Right atrium auricular region (tissue), 2 donors: Measurements from ENCODE around the gene ONECUT1. TPM values are rescaled to one million over a fixed set of nuclear protein-coding genes. Genes with fewer than 3 reads are reported as not detected.

Source experiments
- DNase-seq: peaks from one replicate; pipeline ENCODE4 v3.0.0-alpha.2; 2019; ENCODE audit warnings: low spot score
- H3K27ac ChIP-seq, 2 donors: fragments of 200-600 bp; sonication (generic); 1 replicate in 1 of 2; 2 replicates in 1 of 2; pipeline ENCODE4 v1.5.1; 2016 to 2019
- H3K27me3 ChIP-seq, 2 donors: fragments of 200-600 bp; sonication (generic); one replicate each; pipeline versions ENCODE4 v1.5.1 to v1.6.0; 2017 to 2019
- H3K36me3 ChIP-seq: fragments of 200-600 bp; sonication (generic); one replicate; pipeline ENCODE4 v1.5.1; 2016
- H3K4me1 ChIP-seq, 2 donors: fragments of 200-600 bp; sonication (generic); one replicate each; pipeline versions ENCODE4 v1.5.1 to v1.6.0; 2017 to 2019
- H3K4me3 ChIP-seq, 2 donors: fragments of 200-600 bp; sonication (generic); 1 replicate in 1 of 2; 2 replicates in 1 of 2; pipeline ENCODE4 v1.5.1; 2017 to 2019; ENCODE audit warnings: mild to moderate bottlenecking in 1 of 2, moderate library complexity in 1 of 2
- H3K9me3 ChIP-seq, 2 donors: fragments of 200-600 bp; sonication (generic); one replicate each; pipeline ENCODE4 v1.5.1; 2019
- CTCF ChIP-seq, 2 donors: fragments of 200-600 bp; sonication (generic); IDR thresholded peaks; one replicate each; pipeline ENCODE4 v1.5.1; 2019; ENCODE audit warnings: antibody characterized with exemption in 2 of 2
- total RNA-seq, 2 donors: library from RNA; depleted of rRNA; stranded (reverse); fragments of >200 nt; gene quantifications; one replicate each; pipeline ENCODE4 v1.1.0, GENCODE V29; 2016

The ONECUT1 gene
- total RNA-seq, 2 donors from 2014 or later: not detected

GRCh38 chr15:52731004-52731403, 59.1 kb downstream of the ONECUT1 start:
- Histone ChIP-seq H3K27ac (no peak overlapping the region), H3K4me3 (no peak overlapping the region), H3K27me3 (no peaks in the 10 kb centered on the region), H3K9me3 (no peaks in the 10 kb centered on the region), H3K4me1 (peaks cover 0 to 8% of the 10 kb centered on the region in 2 donors), H3K36me3 (no peaks in the 10 kb centered on the region)
- TF ChIP-seq CTCF (IDR thresholded peaks at IDR 0.05): no peak
- DNase-seq: no peak

GRCh38 chr15:52730594-52730993, 59.5 kb downstream of the ONECUT1 start:
- H3K27me3 ChIP-seq: no peaks in the 10 kb centered on the region
- no peaks in the 10 kb centered on the region for H3K36me3 ChIP-seq
- H3K4me1 ChIP-seq: peaks cover 0 to 8% of the 10 kb centered on the region in 2 donors
- DNase-seq: no peak
- no peaks in the 10 kb centered on the region for H3K9me3 ChIP-seq
- TF ChIP-seq CTCF (IDR thresholded peaks at IDR 0.05): no peak
- H3K27ac ChIP-seq: no peak overlapping the region
- no peak overlapping the region for H3K4me3 ChIP-seq

GRCh38 chr15:52730173-52730572, 60.0 kb downstream of the ONECUT1 start:
- Histone ChIP-seq H3K4me1 (peaks cover 0 to 8% of the 10 kb centered on the region in 2 donors), H3K36me3 (no peaks in the 10 kb centered on the region), H3K27me3 (no peaks in the 10 kb centered on the region), H3K4me3 (no peak overlapping the region), H3K9me3 (no peaks in the 10 kb centered on the region), H3K27ac (no peak overlapping the region)
- TF ChIP-seq CTCF (IDR thresholded peaks at IDR 0.05): no peak
- DNase-seq: no peak

GRCh38 chr15:52728899-52729298, 61.2 kb downstream of the ONECUT1 start:
- H3K4me3 ChIP-seq: no peak overlapping the region
- DNase-seq: no peak
- TF ChIP-seq CTCF (IDR thresholded peaks at IDR 0.05): no peak
- H3K36me3 ChIP-seq: no peaks in the 10 kb centered on the region
- peaks cover 0 to 8% of the 10 kb centered on the region in 2 donors for H3K4me1 ChIP-seq
- no peaks in the 10 kb centered on the region for H3K27me3 ChIP-seq
- no peaks in the 10 kb centered on the region for H3K9me3 ChIP-seq
- H3K27ac ChIP-seq: no peak overlapping the region

GRCh38 chr15:52727815-52728214, 62.3 kb downstream of the ONECUT1 start:
- Histone ChIP-seq H3K27ac (no peak overlapping the region), H3K36me3 (no peaks in the 10 kb centered on the region), H3K27me3 (no peaks in the 10 kb centered on the region), H3K4me1 (peaks cover 0 to 8% of the 10 kb centered on the region in 2 donors), H3K4me3 (no peak overlapping the region), H3K9me3 (no peaks in the 10 kb centered on the region)
- no peak for DNase-seq
- no peak for TF ChIP-seq CTCF (IDR thresholded peaks at IDR 0.05)

GRCh38 chr15:52726195-52726594, 63.9 kb downstream of the ONECUT1 start:
- no peak overlapping the region for H3K4me3 ChIP-seq
- no peaks in the 10 kb centered on the region for H3K36me3 ChIP-seq
- H3K9me3 ChIP-seq: no peaks in the 10 kb centered on the region
- DNase-seq: no peak
- no peak for TF ChIP-seq CTCF (IDR thresholded peaks at IDR 0.05)
- no peak overlapping the region for H3K27ac ChIP-seq
- H3K27me3 ChIP-seq: no peaks in the 10 kb centered on the region
- H3K4me1 ChIP-seq: peaks cover 0 to 8% of the 10 kb centered on the region in 2 donors
